Measurements from ENCODE around the gene ZNF451. TPM values are rescaled to one million over a fixed set of nuclear protein-coding genes. Genes with fewer than 3 reads are reported as not detected.

Gene ZNF451
- total RNA-seq, 4 donors from 2014 or later, result 40.2 to 126 (median 75.0) TPM

GRCh38 chr6:57123111-57123510, 33.1 kb downstream of the ZNF451 start:
- intact Hi-C loops (cut with DNase I; ENCODE audit: low total_unique reads), result no loop called here
- no peaks in the 10 kb centered on the region for H3K9me3 ChIP-seq
- TF ChIP-seq POLR2A (IDR thresholded peaks at IDR 0.05) (no peak), CTCF (IDR thresholded peaks at IDR 0.05) (no peak)

GRCh38 chr6:57127763-57128162, 37.8 kb downstream of the ZNF451 start:
- no peak for DNase-seq
- H3K27me3 ChIP-seq, result no peaks in the 10 kb centered on the region
- intact Hi-C loops (cut with DNase I; ENCODE audit: low total_unique reads), result no loop called here

More at GRCh38 chr6:57123111-57123510, 33.1 kb downstream of the ZNF451 start:
- Histone ChIP-seq H3K36me3 (no peaks in the 10 kb centered on the region), H3K4me3 (no peak overlapping the region), H3K27me3 (no peaks in the 10 kb centered on the region), H3K27ac (no peak overlapping the region), H3K4me1 (no peaks in the 10 kb centered on the region)
- DNase-seq, result no peak

GRCh38 chr6:57130661-57131177, 40.7 kb downstream of the ZNF451 start:
- intact Hi-C loops (cut with DNase I; ENCODE audit: low total_unique reads), result no loop called here
- H3K27ac ChIP-seq, result peak overlapping the region in 1 of 2 donors; percentile 17
- no peaks in the 10 kb centered on the region for H3K9me3 ChIP-seq
- H3K4me3 ChIP-seq, result no peak overlapping the region
- TF ChIP-seq POLR2A (IDR thresholded peaks at IDR 0.05) (no peak), CTCF (IDR thresholded peaks at IDR 0.05) (peak in 1 of 4 experiments; percentile 9)
- no peaks in the 10 kb centered on the region for H3K36me3 ChIP-seq
- H3K27me3 ChIP-seq, result no peaks in the 10 kb centered on the region
- no peak for DNase-seq
- H3K4me1 ChIP-seq, result peaks cover 0 to 6% of the 10 kb centered on the region in 2 donors

More at GRCh38 chr6:57127763-57128162, 37.8 kb downstream of the ZNF451 start:
- no peak overlapping the region for H3K4me3 ChIP-seq
- TF ChIP-seq CTCF (IDR thresholded peaks at IDR 0.05) (no peak), POLR2A (IDR thresholded peaks at IDR 0.05) (no peak)
- H3K4me1 ChIP-seq, result peaks cover 0 to 6% of the 10 kb centered on the region in 2 donors
- no peak overlapping the region for H3K27ac ChIP-seq
- no peaks in the 10 kb centered on the region for H3K9me3 ChIP-seq
- H3K36me3 ChIP-seq, result no peaks in the 10 kb centered on the region

- DNase-seq, result no peak
- Histone ChIP-seq H3K4me1 (peaks cover 0 to 6% of the 10 kb centered on the region in 2 donors), H3K36me3 (no peaks in the 10 kb centered on the region), H3K9me3 (no peaks in the 10 kb centered on the region), H3K27ac (no peak overlapping the region), H3K27me3 (no peaks in the 10 kb centered on the region), H3K4me3 (no peak overlapping the region)
- TF ChIP-seq POLR2A (IDR thresholded peaks at IDR 0.05) (no peak), CTCF (IDR thresholded peaks at IDR 0.05) (no peak)
- intact Hi-C loops (cut with DNase I; ENCODE audit: low total_unique reads), result no loop called here
Measured at GRCh38 chr6:57134954-57135353, 45.0 kb downstream of the ZNF451 start.

GRCh38 chr6:57135885-57136284, 45.9 kb downstream of the ZNF451 start:
- H3K4me1 ChIP-seq, result no peaks in the 10 kb centered on the region
- DNase-seq, result no peak
- no peak overlapping the region for H3K27ac ChIP-seq
- no peaks in the 10 kb centered on the region for H3K36me3 ChIP-seq
- TF ChIP-seq POLR2A (IDR thresholded peaks at IDR 0.05) (no peak), CTCF (IDR thresholded peaks at IDR 0.05) (no peak)
- intact Hi-C loops (cut with DNase I; ENCODE audit: low total_unique reads), result no loop called here
- H3K9me3 ChIP-seq, result no peaks in the 10 kb centered on the region
- H3K27me3 ChIP-seq, result no peaks in the 10 kb centered on the region
- H3K4me3 ChIP-seq, result no peak overlapping the region

All from uterus (tissue), 4 donors.